Dermis microvascular lymphatic vessel endothelial cell (primary cell): ENCODE data around the gene CD7. TPM values are rescaled to one million over a fixed set of nuclear protein-coding genes. Genes with fewer than 3 reads are reported as not detected.

Experiments
- DNase-seq, 2 donors: peaks; one replicate each; pipeline versions ENCODE4 v3.0.0 to v3.0.0-alpha.2; 2010; ENCODE audit warnings: low read depth in 2 of 2
- total RNA-seq: library from RNA; depleted of rRNA; stranded (reverse); fragments of >200 nt; gene quantifications from 2 replicates; pipeline ENCODE4 v1.2.1, GENCODE V29; 2014

The CD7 gene
- total RNA-seq, 1 donor from 2014 or later = not detected

DNA sequence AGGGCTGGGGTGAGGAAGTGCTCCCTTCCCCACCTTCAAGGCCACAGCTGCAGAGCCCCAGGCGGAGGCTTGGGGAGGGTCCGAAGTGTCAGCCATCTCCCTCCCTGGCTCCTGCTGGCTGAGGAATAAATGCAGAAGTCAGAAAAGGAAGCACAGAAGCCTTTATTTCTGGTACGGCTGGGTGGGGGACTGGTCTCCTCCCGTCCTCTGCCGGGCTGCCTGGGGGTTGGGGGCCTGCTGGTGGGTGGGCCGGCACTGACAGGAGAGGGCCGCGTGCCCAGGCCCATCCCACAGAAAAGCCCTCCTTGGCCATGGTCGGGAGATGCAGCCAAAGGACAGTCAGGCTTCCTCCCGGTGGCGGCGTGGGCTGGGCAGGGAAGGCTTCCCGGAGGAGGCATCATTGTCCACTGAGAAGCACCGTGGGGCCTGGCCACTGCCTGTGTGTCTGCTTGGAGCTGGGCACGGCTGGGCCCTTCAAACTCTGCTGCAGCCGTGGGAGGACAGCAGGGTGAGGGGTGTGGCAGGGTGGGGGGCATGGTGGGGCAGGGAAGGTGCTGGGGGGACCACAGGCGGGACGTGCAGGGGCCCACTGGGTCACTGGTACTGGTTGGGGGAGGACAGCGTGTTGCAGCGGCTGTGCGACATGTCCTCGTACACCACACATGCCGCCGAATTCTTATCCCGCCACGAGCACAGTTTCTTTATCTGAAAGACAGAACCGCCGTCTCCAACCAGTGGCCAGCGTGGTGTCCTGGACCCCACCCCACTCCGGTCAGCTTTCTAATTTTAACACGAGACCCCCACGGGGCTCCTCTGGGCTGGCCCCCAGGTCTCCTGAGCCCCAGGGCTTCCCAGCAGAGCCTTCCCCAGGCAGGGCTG is 2.4 kb downstream of the CD7 start:
- DNase-seq = no peak

DNA sequence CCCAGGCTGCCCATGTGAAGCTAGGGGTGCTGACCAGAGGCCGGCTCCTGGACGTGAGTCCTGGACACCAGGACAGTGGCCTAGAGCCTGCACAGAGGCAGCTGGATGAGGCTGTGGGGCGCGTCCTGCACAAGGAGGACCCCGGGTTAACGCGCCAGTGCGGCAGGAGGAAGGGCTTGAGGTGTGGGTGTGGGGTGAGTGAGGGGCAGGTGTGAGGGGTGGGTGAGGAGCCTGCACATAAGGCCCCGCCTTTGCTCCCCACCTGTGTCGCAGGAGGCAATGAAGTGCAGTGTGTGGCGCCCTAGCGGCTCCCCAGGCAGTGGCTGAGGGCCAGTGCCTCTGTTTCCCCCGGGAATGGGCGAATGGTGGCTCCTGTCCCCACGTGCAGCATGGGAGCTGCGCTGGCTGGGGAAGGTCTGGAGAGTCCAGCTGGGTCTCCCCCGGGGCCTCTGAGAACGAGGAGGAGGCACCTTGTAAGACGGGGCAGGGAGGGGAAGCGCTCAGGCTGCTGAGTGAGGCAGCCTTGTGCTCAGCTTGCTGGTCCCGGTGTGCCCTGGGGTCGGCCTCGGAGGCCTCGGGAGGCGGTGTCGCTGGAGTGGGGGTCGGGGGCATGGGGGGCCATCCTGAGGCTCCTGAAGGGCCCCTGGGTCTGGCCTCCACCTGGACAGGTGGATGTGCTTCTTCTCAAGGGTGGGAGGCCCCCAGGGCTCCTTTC is 3.2 kb downstream of the CD7 start:
- no peak for DNase-seq

DNA sequence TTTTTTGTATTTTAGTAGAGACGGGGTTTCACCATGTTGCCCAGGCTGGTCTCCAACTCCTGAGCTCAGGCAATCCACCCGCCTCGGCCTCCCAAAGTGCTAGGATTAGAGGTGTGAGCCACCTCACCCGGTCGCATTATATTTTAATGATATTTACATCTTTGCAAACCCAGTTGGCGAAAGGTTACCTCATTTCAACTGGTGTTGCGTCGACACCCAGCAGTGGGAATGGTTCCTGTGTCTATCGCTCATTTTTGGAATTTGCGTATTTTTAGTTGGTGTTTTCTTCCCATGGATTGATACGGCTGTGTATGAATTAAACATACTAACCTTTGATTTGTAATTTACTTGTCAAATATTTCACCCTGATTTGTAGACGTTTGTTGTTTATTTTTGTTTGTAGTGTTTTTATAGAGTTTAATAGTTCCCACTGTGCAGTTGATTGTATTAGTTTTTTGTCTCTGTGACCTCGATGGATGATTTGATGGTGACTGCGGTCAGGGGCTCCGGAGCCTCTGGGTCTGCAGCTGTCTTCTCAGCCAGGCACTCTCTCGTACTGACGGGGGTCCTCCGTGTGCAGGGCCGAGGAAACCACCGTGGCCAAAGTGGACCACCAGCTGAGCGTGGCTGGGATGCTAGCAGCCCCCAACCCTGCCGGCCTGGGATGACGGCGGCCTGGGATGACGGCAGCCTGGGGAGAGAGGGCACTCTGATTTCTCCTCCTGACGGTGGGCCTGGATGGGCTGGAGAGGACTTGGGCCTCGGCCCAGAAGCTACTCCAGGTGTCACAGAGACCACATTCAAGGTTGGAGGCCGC is 4.0 kb downstream of the CD7 start:
- DNase-seq = no peak

DNA sequence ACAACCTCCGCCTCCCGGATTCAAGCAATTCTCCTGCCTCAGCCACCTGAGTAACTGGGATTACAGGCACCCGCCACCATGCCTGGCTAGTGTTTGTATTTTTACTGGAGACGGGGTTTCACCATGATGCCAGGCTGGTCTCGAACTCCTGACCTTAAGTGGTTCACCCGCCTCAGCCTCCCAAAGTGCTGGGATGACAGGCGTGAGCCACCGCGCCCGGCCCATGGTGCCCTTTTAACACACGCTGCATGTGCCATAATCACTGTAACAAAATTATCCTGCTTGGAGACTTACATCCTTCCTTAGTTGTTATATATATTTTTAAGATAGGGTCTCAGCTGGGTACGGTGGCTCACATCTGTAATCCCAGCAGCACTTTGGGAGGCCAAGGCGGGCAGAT is 5.4 kb downstream of the CD7 start:
- DNase-seq = no peak

DNA sequence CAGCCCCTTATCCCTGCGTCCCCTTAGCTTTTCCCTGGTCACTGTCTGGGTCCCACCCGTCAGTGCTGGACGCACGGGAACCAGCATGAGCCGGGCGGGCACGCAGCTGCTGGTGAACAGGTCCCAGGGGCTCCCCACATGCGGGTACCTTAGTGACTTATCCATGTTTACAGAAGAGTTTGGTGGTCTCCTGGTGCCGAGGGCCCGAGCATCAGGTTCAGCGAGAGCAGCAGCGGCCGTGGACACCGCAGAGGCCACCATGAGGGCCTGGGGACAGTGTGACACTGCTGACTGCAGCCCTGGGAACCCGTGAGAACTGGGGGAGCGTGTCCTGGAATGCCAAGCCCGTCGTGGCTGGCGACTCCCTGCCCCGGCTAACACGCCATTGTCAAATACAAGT is 6.5 kb downstream of the CD7 start:
- DNase-seq = no peak

DNA sequence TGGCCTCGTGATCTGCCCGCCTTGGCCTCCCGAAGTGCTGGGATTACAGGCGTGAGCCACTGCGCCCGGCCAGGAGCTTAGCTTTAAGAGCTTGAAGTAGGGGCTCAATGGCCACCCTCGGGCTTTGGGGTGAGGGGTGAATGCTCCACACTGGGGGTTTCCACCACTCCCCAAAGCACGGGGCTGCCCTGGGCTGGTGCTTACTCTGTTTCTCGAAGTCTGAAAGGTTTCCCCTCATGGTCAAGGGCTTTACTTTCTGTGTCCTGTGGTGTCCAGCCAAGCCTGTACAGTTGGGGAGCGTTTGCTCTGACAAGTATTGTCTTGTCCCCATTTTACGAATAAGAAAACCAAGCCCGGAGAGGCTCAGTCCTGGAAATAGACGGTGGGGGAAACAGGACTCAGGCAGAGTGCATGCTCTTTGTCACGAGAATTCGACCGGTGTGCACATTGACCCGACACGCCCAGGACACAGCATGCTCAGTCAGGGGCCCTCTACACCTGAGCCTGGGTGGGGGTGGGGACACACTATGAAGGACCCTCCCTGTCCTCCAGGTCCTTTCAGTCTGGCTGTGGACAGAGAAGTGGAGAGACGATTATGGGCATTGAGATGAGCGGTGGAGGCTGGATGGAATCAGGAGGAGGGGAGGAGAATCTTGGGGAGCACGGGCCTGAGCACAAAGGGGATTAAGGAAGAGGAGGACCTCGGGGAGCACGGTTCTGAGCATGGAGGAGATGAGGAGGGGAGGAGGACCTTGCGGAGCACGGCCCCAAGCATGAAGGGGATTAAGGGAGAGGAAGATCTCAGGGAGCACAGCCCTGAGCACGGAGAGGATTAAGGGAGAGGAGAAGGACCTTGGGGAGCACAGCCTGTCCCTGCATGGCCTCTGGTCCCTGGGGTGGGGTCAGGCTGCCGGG is 7.5 kb downstream of the CD7 start:
- DNase-seq = no peak

DNA sequence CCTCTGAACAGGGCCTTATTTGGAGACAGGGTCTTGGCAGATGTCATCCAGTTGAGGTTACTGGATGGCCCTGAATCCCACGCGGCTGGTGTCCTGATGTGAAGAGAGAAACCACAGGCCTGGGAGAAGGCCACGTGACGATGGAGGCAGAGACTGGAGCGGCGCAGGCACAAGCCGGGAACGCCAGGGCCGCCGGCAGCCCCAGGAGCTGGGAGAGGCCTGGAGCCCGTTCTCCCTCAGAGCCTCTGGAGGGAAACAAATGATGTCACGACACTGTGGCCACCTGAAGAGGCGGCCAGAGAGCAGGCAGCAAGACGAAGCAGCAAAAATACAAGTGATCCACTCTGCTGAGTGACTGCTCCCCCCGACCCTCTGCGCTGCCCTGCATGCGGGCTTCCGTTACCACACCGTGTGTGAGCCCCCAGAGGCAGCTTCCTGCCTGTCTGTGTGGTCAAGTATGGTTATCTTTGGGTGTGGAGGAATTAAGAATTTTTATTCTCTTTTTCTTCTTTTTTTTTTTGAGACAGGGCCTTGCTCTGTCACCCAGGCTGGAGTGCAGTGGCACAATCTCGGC is 11.6 kb downstream of the CD7 start:
- DNase-seq = no peak

DNA sequence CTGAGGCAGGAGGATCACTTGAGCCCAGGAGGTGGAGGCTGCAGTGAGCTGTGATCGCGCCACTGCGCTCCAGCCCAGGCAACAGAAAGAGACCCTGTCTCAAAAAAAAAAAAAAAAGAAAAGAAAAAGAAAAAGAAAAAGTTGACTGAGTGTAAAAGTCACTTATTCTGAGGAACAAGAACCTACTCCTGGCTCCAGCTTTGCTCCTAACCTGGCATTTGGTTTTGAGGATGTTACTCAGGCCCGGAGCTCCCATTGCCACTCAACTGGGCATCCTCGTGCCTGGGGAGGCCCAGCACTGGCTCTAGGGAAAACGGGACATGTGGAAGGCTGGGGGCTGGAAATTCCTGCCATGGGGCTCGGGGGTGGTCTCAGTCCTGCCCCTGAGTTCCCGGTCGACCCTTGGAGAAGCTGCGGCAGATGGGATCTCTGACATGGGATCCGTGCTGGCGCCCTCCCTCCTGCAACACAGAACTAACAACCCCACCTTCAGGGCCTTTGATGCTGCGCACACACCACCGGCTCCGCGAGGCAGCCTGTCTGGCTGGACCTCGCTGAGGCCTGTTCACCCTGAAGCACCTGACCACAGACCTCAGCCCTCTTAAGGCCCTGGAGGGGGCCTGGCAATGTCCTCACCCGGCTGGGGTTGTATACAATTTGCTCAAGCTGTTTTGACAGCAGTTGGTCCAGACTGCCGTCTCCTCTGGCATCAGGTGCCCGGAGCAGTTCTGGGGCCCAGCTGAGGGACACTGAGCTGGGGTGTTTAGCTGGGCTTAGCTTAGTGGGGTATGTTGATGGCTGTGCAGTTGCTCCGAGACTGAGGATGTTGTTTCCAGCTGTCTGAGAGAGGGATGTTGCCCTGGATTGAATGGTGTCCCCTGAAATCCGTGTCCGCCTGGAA is 12.3 kb downstream of the CD7 start:
- DNase-seq = no peak

DNA sequence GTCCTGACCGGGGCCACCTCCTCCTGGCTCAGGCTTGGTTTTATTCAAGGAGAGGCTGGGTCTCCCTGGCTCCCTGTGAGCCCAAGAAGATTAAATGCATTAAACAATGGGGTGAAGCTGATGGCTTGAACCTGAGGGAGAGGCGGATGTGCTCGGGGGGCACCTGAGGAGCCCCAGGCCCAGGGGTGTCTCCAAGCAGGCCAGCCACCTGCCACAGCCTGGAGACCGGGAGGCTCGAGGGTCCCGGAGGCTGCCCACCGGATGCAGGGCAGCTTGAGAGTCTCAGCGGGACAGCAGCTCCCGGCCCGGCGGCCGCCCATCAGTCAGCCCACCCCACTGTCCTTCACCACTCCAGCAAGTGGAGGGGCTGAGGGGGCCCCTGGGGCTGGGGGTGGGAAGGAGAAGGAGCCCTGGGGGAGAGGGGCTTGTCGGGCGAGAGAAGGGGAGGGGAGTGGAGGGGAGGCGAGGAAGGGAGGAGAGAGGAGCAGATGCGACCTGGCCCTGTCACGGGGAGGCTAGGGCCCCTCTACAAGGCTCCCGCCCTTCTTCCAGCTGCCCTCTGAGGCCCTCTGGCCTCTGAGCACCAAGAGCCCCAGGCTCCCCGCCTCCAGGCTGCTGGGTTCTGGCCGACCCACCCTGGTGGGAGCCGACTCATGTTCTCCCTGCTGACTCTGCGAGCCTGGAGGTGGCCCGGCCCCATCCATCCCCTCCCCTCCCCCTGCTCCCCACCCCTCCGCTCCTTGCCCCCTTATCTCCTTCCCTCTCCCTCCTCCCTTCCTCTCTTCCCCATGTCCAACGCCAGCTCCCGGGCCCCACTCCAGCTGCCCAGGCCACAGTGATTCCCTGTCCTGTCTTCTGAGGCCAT is 13.2 kb downstream of the CD7 start:
- no peak for DNase-seq

DNA sequence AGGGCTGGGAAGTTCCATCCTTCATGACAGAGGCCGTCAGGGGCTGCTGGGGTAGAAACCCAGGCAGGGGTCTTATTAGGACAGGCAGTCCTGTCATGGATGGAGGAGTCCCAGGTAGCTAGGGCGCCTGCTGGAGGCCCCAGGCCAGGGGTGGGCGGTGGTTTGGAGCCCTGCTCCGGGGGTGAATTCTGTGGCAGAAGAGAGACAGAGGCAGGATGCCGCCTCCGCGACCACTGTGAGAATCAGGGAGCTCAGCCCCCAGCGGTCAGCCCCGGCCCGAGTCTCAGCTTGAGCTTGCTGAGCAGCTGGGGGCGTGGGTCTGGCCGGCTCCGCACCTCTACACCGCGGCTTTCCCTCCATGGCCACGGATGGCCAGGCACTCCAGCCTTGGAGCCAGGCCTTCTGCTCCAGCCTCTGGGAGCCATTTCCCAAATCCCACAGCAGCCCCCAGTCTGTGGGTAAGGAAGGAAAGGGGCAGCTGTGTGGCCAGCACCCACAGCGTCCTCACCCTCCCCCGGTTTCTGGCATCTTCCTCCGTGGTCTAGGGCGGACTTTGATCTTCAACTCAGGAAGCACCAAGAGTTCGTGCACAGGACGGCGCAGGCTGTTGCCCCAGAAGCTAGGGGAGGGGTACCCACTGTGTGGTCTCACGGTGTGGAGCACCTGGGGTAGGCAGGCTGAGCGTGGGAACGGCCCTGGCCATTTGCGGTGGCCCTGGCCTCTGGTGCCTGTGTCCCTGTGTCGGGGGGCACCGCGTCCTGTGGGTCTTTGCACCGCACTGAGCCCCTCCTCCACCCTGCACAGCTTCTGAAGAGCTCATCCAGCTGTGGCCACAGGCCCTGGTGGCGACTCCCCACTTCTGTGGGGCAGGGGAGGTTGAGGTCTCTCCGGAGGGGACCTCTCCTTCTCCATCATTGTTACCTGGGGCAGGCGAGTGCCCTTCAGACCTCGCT is 14.1 kb downstream of the CD7 start:
- DNase-seq = no peak

DNA sequence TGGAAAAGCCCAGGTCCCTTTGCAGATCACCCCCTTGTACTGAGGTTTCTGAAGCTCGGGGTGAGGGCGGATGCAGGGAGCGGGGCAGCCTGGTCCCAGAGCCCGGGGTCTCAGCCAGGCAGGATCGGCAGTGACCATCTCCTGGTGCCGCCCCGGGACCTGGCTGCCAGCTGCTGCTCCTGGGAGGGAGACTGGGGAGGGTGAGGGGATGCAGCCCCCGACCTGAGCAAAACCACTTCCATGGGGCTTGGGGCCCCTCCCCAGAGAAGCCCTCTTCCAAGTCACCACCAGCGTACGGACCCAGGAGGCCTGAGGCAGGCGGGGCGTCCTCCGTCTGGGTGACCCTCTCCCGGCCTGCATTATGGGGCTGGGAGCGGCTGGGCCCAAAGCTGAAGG is 14.8 kb downstream of the CD7 start:
- DNase-seq = no peak

DNA sequence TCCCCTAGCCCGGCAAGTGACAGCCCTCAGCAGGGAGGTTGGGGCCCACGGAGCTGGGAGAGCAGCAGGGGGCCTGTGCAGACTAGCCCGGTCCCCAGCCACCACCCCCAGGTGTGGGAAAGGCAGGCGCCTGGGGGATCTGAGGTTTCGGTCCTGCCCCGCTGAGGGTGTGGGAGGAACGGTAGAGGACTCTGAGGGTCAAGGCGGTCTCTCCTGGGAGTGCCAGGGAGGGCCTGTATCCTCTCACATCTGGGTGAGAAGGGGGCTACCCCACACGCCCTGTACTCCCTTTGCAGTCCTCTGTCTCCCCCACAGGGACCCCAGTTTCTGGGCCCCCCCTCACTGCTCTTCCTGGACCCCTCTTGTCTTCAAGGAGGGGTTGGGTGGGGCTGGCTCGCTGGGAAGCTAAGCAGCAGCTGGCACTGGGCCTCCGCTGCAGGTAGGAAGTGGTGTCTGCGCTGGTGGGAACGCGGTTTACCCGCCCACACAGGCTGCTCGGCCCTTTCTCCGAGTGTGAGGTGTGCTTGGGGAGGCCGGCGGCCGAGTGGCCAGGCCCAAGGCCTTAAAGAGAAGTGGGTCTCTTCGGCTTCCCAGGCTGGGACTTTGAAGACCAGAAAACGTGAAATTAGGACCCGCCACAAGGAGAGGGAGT is 15.4 kb downstream of the CD7 start:
- no peak for DNase-seq

DNA sequence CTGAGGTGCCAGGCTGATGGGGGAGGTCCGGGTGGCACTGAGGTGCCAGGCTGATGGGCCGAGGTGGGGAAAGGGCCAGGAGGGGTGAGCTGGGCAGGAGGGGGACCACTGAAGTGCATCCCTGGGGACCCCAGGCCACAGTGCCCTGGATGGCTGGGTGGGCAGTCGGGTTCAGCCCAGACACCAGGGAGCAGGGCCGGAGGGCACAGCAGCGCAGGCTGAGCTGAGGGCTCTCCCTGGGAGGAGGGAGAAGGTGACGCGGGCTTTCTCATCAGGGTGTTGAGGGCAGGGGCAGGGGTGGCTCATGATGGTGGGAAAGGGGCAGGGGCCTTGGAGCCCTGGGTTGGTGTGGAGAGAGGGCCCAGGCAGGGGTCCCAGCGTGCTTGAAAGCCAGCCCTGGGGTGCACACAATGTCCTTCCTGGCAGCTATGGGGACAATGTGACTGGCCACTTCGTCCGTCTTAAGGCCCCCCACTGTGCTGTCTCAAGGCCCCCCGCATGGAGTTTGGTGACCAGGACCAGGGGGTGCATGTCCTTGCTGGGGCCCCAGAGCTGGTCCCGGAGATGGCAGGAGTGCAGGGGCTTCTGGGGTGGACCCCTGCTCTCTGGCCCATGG is 16.0 kb downstream of the CD7 start:
- DNase-seq = no peak

DNA sequence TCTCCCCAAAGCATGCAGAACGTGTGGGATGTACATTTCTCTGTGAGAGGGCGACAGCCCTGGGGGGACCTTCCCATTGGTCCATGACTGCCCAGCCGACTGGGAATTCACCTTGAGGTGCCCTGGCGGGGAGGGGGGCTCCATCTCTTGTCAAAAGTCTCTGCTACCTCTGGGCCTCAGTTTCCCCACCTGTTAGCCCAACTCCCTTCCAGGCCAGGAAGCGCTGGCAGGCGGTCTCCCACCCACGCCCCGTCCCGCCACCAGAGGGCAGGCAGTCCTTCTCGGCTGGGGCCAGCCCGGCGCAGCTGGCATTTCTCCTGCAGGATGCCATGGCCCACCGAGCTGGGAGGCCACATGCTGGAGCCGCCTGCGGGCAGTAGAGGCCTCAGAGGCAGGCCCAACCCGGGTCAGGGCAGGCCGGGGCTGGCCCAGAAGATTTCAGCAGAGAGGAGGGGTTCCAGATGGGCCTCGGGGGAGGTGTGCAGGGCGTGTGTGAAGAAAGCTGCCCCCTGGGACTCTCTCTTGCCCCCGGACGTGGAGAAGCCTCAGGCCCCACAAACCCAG is 16.6 kb downstream of the CD7 start:
- peak; percentile 26 to 63 for DNase-seq

DNA sequence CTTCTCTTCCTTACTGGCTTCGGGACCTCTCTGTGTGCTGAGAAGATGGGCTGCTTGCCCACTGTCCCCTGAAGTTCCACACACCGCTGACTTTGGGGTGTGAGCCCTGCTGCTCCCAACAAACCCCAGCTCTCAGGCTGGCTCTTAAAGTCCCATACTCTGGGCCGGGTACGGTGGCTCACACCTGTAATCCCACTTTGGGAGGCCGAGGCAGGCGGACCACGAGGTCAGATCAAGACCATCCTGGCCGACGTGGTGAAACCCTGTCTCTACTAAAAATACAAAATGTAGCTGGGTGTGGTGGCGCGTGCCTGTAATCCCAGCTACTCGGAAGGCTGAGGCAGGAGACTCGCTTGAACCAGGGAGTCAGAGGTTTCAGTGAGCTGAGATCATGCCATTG is 17.2 kb downstream of the CD7 start:
- DNase-seq = no peak

DNA sequence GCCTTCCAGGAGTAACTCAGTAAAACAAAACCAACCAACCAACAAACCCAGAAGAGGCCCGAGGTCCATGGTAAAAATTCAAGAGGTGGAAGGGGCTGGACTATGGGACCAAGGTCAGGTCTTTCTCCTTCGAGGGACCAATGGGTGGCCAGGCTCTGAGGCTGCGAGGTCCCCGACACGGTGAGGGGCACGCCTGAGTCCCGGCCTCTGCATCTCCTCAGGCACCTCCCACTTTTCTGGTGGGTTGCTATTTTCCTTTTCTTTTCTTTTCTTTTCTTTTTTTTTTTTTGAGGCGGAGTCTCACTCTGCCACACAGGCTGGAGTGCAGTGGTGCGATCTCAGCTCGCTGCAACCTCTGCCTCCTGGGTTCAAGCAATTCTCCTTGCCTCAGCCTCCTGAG is 18.0 kb downstream of the CD7 start:
- no peak for DNase-seq
